Bronchial epithelial cell (primary cell): ENCODE data around the gene TTLL3. TPM values are rescaled to one million over a fixed set of nuclear protein-coding genes. Genes with fewer than 3 reads are reported as not detected.

Experiments
- DNase-seq: peaks from one replicate; pipeline ENCODE4 v3.0.0-alpha.2; 2010; ENCODE audit warnings: low read depth
- FAIRE-seq: peaks from 2 replicates; lab custom pipeline; 2011; peaks lifted over from hg19 to GRCh38; lab: Jason Lieb, UNC
- H3K27me3 ChIP-seq: 2 replicates; pipeline ENCODE4 v1.5.1; 2011; ENCODE audit warnings: low read length; ENCODE audit not compliant: control insufficient read depth, insufficient read depth
- H3K36me3 ChIP-seq: 2 replicates; pipeline ENCODE4 v1.5.1; 2011; ENCODE audit warnings: low read length; ENCODE audit not compliant: control insufficient read depth, insufficient read depth
- H3K4me3 ChIP-seq: 2 replicates; pipeline ENCODE4 v1.5.1; 2011; ENCODE audit warnings: mild to moderate bottlenecking, low read depth, low read length, control low read depth
- CTCF ChIP-seq: IDR thresholded peaks from 2 replicates; pipeline ENCODE4 v1.5.1; 2011; ENCODE audit warnings: mild to moderate bottlenecking, moderate library complexity, low read length, control low read depth, inconsistent platforms; ENCODE audit not compliant: insufficient read depth, severe bottlenecking
- total RNA-seq: library from RNA; depleted of rRNA; stranded (reverse); fragments of >200 nt; gene quantifications from 2 replicates; pipeline ENCODE4 v1.2.1, GENCODE V29; 2014

The TTLL3 gene
- total RNA-seq, 1 donor from 2014 or later: 11.3 TPM

GRCh38 chr3:9795207-9795606 lies 14.9 kb upstream of the TTLL3 start:
- TF ChIP-seq CTCF: no peak
- DNase-seq (no peak), FAIRE-seq (no peak)
- Histone ChIP-seq H3K4me3 (no peak overlapping the region), H3K27me3 (no peaks in the 10 kb centered on the region), H3K36me3 (peaks cover 22% of the 10 kb centered on the region)

GRCh38 chr3:9797196-9797945 lies 12.7 kb upstream of the TTLL3 start:
- H3K4me3 ChIP-seq: no peak overlapping the region
- no peak for FAIRE-seq

GRCh38 chr3:9800529-9800928 lies 9.5 kb upstream of the TTLL3 start:
- no peaks in the 10 kb centered on the region for H3K27me3 ChIP-seq
- no peak overlapping the region for H3K4me3 ChIP-seq
- TF ChIP-seq CTCF: peak; percentile 27
- H3K36me3 ChIP-seq: peaks cover 38% of the 10 kb centered on the region
- no peak for DNase-seq
- FAIRE-seq: no peak

More at GRCh38 chr3:9797196-9797945, 12.7 kb upstream of the TTLL3 start:
- Histone ChIP-seq H3K27me3 (no peaks in the 10 kb centered on the region), H3K36me3 (peaks cover 28% of the 10 kb centered on the region)
- no peak for TF ChIP-seq CTCF
- DNase-seq: no peak

GRCh38 chr3:9803494-9803893 lies 6.6 kb upstream of the TTLL3 start:
- Histone ChIP-seq H3K36me3 (peaks cover 34% of the 10 kb centered on the region), H3K27me3 (no peaks in the 10 kb centered on the region), H3K4me3 (no peak overlapping the region)
- no peak for TF ChIP-seq CTCF
- FAIRE-seq (no peak), DNase-seq (no peak)

- DNase-seq: no peak
- Histone ChIP-seq H3K36me3 (peaks cover 28% of the 10 kb centered on the region), H3K27me3 (no peaks in the 10 kb centered on the region), H3K4me3 (no peak overlapping the region)
- TF ChIP-seq CTCF: no peak
- FAIRE-seq: no peak
These were observed 5.1 kb upstream of the TTLL3 start for GRCh38 chr3:9804996-9805395.

GRCh38 chr3:9806137-9806536 lies 3.9 kb upstream of the TTLL3 start:
- no peak for TF ChIP-seq CTCF
- no peaks in the 10 kb centered on the region for H3K27me3 ChIP-seq
- DNase-seq: no peak
- no peak overlapping the region for H3K4me3 ChIP-seq
- FAIRE-seq: no peak
- peaks cover 24% of the 10 kb centered on the region for H3K36me3 ChIP-seq
